CD4-positive, alpha-beta T cell treated with Interleukin-21 for 1 hour (primary cell): Measurements from ENCODE around the gene LARP1.
"Not testable (repeated sequence)": the region's sequence is repeated elsewhere in the genome, so short reads cannot be mapped to it uniquely, and the experiment has no call there.

Experiments
- DNase-seq: peaks from one replicate; pipeline ENCODE4 v3.0.0-alpha.2; 2020

The LARP1 gene

DNA sequence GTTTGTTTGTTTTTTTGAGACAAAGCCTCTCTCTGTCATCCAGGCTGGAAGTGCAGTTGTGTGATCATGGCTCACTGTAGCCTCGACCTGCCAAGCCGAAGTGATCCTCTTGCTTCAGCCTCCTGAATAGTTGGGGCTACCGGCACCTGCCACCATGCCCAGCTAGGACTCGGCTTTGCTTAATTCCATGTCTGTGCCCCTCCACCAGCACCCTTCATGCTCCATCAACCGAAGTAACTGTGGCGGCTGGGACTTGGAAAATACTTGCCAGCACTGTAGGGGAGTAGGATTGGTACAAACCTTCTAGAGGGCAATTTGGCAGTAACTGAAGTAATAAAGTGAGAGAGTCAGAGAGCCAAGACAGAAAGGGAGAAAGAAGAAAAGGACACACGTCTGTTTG is 76.3 kb downstream of the LARP1 start:
- DNase-seq: no peak

GRCh38 chr5:154832804-154833203 is 77.6 kb downstream of the LARP1 start:
- not testable (repeated sequence) for DNase-seq

- DNase-seq: no peak
Measured at GRCh38 chr5:154834053-154834452, 78.9 kb downstream of the LARP1 start.

DNA sequence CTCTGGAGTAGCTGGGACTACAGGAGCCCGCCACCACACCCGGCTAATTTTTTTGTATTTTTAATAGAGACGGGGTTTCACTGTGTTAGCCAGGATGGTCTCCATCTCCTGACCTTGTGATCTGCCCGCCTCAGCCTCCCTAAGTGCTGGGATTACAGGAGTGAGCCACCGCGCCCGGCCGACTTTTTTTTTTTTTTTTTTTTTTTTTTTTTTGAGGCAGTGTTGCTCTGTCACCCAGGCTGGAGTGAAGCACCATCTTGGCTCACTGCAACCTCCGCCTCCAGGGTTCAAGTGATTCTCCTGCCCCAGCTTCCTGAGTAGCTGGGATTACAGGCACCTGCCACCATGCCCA is 80.5 kb downstream of the LARP1 start:
- not testable (repeated sequence) for DNase-seq

- no peak for DNase-seq
Measured at GRCh38 chr5:154836225-154836624, 81.0 kb downstream of the LARP1 start.

GRCh38 chr5:154837009-154837901 is 82.1 kb downstream of the LARP1 start:
- no peak for DNase-seq

DNA sequence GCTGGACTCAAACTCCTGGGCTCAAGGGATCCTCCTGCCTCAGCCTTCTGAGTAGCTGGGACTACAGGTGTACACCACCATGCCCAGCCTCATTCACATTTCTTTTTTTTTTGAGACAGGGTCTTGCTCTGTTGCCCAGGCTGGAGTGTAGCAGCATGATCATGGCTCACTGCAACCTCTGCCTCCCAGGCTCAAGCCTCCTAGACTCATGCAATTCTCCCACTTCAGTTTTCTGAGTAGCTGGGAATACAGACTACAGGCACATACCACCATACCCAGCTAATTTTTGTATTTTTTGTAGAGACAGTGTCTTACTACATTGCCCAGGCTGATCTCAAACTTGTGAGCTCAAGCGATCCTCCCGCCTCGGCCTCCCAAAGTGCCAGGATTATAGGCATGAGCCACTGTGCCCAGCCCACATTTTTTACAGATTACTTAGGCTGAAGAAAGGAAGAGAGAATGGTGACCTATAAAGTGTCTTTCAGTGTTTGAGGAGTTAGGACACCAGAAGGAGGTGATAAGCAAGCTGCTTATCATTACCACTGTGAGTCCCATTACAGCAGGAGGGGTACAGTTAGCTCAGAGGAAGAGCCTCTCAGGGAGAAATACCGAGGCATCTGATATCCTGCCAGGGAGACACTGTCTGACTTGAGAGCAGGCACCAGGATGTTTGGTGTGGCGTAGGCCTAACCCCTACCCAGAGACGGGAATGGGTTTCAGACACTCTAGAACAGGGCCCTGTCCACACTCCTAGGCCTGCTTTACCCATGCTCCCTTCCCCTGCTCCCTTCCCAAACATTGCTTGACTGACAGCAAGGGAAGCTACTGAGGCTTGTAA is 85.5 kb downstream of the LARP1 start:
- no peak for DNase-seq

- DNase-seq: no peak
Measured at GRCh38 chr5:154841273-154841661, 86.1 kb downstream of the LARP1 start.

GRCh38 chr5:154842689-154843530 is 87.7 kb downstream of the LARP1 start:
- no peak for DNase-seq

DNA sequence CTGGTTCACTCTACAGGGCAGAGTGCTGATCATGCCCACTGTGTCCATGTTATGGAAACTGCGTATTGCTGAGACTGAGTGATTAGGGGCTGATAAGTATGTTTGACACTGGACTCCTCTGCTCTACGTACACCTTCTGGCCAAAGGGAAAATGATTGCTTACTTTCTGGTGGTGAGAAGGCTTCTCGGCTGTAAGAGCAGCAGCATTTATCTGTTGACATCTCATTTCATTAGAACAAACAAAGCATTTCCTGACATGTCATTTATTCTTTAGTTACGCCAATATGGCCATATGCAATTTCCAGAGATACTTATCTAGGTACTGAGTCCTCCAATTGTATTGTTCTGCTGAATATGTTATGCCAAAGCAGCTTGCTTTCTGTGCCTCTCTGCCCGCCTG is 89.6 kb downstream of the LARP1 start:
- no peak for DNase-seq

- no peak for DNase-seq
Measured at GRCh38 chr5:154849264-154849785, 94.1 kb downstream of the LARP1 start.

DNA sequence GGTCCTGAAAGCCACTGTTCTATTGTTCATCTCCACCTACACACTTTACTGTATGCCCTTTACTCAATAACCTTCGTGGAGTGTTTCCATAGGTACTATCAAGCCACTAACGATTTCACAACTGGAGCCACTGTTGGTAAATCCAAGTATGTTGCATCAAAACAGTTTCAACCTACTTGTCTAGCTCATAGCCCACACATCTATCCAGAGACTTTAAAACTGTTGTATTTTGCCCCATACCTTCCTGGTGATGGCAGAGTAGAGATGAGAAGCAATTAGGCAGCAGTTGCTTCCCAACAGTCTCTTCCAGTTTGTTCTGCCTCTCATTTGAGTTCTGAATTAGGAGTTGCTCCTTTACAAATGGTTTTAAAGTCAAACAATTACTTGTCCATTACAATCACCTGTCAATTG is 94.6 kb downstream of the LARP1 start:
- no peak for DNase-seq

- DNase-seq: no peak
Measured at GRCh38 chr5:154850255-154851062, 95.3 kb downstream of the LARP1 start, which contains the start of gene FAXDC2. FAXDC2 (minus strand) TSS chr5:154850603; CDS start chr5:154838178, 12,425 bp downstream.

DNA sequence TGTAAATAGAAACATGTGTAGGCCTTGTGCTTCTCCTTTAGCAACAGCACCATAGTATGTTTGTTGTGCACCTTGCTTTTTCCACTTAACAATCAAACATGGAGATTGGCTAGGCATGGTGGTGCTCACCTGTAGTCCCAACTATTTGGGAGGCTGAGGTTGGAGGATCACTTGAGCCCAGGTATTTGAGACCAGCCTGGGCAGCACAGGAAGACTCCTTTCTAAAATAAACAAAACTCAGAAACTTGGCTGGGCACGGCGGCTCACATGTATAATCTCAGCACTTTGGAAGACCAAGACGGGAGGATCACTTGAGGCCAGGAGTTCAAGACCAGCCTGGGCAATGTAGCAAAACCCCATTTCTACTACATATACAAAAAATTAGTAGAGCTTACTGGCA is 96.2 kb downstream of the LARP1 start:
- DNase-seq: no peak

DNA sequence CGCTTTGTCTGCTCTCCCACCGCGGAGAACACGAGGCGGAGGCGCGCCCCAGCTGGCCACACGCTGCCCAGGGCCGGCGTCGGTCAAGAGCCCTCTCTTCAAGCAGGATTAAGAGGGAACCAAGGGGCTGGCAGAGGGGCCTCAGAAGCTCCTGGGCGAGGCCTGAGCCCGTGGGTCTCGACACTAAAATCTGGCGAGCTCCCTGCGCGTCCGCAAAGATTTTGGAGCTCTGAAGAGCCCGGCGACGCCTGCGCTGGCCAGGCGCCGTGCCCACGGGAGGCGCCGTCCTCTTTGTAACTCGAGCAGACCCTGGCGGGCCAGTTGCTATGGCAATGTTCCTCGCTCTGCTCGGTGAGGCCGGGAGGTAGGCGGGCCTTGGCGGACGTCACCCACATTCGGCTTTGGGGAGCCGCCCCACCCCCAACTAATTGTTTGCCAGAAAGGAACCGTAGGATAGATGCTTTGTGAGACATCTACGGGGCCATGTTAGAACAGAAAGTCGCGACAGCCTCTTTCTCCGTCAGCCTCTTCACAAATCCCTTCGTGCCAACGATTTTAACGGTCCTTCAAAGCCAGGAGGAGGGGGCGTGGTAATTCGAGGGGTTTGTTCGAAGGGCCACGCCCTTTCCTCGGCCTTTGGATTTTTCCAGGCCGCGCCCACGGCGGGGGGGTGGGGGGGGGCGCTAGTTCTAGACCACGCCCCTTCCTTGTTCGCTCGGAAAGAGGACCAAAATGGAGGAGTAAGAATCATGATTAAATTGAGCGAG is 102.5 kb downstream of the LARP1 start:
- peak; percentile 93 for DNase-seq

DNA sequence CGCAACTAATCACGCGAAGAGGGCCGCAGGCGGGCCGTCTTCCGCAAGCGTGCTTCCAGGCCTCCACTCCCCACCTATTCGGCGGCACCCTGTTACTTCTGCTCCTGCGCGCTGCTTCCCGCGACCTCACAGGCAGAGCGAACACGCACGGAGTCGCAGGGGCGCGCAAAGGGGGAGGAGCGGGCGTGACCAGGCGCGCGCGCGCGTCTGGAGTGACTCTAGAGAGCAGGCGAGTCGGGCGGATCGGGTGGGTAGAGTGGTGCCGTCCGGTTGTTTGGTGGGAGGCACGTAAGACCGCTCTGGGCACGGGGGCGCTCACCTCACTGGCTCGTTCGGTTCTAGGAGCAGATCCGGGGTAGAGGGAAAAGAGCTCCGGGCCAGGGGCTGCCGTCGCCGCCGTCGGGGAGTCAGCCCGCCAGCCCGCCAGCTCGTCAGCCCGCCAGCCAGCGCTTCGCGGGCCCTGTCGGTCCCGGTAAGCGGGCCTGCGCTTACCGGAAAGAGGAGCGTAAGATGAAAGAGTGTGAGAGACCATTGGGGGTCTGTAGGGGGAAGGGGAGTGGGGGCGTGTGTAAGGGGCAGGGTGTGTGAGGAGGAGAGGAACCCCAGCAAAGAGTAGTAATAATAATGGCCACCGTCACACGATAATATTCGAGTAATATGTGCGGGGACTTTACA is 103.3 kb downstream of the LARP1 start, which contains the start of gene CNOT8:
TSS of gene CNOT8 (plus strand) at position 331 of the 675 bp plus-strand sequence. CDS start 4,652 bp downstream, outside the sequence.
- DNase-seq: peak; percentile 97

- peak; percentile 38 for DNase-seq
Measured at GRCh38 chr5:154858972-154859871, 104.0 kb downstream of the LARP1 start.

GRCh38 chr5:154860123-154860522 is 104.9 kb downstream of the LARP1 start:
- DNase-seq: no peak

DNA sequence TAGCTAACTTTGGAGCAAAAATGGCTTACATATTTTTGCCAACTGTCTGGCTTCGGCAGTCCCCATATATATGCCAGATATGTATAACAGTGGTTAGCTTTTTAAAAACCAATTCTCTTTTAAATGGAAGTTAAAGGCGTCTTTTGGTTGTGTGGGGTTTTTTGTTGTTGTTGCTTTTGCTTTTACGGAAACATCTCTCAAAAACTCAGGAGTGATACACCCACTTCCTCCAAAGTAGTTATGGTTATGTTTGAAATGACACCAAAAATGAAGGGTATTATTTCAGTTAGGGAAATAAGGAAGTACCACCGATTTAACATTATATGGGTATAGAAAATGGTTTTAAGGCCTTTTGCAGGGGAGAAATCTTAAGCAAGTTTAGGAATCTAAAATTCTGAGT is 105.6 kb downstream of the LARP1 start:
- DNase-seq: peak; percentile 14
